Activated CD8-positive, alpha-beta memory T cell treated with anti-CD3 and anti-CD28 coated beads for 24 hours (primary cell): ENCODE data around the gene UPK2.

Experiments
- DNase-seq: peaks from one replicate; pipeline ENCODE4 v3.0.0-alpha.2; 2020

Gene UPK2

DNA sequence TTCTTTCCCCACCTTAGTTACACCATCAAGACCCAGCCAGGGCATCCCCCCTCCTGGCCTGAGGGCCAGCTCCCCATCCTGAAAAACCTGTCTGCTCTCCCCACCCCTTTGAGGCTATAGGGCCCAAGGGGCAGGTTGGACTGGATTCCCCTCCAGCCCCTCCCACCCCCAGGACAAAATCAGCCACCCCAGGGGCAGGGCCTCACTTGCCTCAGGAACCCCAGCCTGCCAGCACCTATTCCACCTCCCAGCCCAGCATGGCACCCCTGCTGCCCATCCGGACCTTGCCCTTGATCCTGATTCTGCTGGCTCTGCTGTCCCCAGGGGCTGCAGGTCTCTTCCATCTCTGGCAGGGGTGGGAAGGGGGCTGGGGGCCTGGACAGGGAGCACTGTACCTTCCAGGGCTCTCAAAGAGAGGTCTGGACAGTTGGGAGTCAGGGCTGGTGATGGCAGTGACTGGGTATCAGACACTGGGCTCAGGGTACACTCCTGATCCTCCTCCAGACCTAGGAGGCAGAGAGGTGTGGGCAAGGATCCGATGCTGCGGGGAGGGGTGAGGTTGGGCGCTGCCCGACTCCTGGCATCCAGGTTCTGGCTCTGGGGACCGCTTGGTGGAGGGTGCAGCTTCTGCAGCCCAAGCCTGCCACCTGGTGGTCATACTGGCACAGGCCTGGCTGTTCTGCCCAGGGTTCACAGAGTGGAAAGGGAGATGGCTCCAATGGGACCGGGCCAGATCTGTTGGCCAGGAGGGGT lies at the start of gene UPK2:
Gene UPK2, plus strand, starts transcription at position 205 of the 753 bp plus-strand sequence. Its CDS starts 53 bp downstream, at position 258.
- peak; percentile 96 for DNase-seq

DNA sequence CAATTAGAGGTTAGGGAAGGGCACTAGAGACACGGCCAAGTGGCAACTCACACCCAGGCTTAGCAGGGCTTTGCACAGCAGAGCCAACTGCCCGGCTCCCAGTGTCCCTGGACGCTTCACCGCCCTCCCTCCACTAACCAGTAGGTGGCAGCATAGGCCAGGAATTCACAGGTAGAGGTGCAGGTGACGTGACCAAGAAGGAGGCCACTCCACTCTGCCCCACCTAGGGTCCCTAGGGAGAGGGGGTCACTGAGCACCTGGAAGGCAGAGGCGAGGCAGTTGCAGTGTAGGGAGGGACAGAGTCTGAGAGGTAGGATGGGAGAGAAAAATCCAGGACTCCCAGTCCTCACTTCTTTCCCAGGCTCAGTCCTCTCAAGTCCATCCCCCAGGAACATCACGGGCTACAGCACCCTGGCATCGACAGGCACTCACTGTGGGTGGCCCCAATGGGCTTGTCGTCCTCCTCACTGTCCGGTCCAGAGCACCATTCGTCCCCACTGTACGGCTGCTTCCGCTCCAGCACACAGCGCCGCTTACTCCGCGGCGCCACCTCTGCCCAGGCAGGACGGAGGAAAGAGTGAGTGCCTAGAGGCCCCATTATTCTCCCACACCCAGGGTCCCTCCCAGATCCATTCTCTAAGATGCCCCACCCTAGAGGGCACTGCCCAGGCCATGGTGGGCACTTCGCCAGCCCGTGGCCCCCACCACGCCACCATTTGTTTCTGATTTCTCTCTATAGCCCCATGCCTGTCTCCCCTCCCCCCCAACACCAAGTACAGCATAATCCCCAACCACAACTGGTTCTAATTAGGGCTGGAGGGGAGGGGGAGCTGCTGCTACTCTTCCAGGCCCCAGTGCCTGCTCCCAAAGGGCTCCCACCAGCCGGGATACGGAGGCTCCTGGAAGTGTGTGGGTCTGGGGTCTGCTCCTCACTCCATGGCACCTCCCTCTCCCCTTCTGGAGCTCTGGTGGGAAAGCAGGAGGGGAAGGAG lies 48.8 kb upstream of the UPK2 start:
- peak; percentile 98 for DNase-seq

DNA sequence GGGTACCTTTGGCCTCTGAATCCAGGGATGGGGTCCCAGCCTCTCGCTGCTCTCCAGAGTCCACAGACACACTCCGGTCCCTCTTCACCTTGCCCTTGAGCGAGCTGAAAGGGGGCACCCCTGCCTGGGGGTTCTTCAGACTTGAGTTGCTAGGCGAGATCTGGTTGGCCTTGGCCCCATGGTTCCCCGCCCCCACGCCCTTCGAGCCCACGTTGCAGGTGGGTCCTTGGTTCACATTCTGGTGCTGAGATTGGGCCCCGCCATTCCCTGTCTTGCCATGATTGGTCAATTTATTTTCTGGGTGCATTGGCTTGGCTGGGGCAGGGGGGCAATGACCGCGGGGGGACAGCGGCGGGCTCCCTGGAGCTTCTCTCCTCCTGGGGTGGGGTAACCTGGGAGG lies 47.8 kb upstream of the UPK2 start:
- DNase-seq = no peak

DNA sequence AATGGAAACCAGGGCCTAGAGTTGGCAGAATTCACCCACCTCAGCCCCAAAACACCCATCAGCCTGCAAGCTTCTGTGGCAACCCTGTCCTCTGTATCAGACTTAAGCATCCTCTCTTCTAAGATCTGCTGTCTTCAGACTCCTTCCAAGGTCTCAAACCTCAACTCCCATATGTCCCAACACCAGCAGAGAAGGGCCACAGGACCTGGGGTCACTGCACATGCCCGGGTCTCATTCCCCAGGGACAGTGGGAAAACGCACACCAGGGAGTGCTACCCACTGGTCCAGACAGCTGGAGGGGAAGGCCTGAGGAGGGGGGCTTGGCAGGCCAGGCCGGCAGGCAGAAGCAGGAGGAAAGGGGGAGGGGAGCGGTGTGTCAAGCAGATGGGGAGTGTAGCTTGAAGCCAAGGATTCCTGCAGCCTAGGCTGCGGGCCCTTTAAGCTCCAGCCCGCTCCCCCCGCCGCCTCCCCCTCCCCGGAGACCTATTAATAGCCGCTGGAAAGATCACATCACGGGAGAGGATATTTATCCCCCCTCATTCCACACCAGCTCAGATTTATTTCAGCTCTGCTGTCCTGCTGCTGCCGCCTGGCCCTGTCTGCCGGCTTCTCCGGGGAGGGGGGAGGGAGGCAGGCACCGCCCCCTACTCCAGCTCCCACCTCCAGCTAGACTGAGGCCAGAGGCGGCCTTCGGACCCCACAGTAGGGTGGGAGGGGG lies 47.0 kb upstream of the UPK2 start:
- no peak for DNase-seq

DNA sequence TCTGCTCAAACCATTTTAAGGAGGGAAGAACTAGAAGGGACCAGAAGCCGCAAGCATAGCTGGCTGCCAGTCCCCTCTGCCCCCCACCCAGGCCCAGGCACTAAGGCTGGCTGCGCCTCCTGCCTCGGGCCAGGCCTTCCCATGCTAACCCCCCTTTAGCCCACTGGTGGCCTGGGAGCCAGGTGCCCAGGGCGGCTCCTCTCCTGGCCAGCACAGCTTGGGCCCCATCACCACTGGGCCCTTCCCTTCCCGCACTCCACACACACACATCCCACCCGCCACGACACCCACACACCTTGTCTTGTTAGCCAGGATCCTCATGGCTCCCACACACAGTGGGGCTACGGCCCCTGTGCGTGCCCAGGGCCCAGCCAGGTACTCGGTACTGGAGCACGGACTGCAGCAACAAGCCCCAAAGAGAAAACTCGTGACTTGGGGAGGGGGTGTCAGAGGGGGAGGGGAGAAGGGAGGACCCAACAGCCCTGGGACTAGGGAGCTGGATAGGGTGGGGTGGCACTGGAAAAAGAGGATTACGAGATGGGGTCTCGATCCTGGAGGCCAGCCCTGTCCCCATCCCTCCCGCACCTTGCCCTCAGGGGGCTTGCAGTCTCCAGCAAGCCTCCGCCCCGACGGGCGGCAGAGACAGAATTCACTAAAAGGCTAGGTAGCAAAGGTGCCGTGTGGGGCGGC lies 46.3 kb upstream of the UPK2 start:
- DNase-seq = no peak

DNA sequence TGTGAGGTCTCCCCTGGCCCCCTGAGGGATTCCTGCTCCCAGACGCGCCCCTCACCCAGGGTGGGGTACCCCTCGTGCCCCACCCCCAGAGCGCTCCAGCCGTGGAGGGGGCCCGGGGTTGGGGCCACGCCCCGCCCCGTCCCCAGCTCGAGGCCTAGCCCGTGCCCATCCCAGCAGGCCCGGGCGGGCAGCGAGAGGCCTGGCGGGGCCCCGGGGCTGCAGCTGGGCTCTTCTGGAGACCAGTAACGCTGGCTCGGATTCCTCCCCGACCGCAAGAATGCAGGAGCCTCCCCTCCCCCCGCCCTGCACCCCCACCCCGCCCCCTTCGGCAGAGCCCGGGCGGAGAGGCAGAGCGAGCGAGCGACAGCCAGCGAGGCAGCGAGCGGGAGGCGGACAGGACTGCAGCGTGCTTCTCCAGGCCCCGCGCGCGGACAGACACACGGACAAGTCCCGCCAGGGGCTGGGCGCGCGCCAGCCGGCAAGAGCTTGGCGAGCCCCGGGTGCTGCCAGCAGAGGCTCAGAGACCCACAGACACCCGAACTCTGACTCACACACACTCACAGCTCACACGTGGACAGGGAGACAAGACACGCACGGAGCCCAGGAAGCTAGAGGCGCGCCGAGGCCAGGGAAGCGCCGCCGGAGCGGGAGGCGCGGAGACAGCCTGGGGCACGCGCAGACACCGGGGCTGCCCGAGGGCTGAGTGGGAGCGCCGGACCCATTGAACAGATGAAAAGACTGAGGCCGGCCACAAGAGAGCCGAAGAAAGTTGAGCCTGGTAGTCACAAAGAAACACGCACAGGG lies 45.6 kb upstream of the UPK2 start:
- DNase-seq = peak; percentile 79

DNA sequence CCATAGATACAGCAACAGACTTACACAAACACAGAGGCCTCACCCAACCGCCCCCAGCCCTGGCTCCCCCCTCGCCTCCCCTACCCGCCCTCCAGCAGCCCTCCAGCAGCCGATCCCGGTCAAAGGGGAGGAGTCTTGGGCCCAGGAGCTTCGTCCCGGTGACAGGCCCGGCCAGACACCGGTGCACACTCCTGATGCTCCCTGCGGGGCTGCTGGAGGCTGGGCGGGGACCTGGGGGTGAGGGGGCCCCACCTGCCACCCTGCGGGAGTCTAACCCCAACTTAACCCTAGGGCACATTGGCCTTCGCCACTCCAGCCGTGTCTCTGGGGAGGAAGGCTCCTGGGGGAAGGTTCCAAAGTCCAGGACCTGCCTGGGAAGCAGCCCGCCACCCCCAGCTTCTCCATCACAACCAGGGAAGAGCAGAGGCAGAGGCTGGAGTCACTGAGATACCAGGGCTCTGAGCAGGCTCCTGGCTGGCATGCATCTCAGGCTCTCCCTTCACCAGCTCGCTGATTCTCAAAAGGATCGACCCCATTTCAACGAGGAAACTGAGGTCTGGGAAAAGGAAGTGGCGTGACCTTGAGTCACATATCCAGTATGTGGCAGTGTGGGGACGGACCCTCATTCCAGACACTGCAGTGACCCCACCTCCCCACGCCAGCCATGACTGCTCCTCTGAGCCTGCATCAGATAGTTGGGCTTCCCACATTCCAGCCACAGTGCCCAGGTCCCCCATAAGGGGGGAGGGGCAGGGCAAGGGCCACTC lies 44.8 kb upstream of the UPK2 start:
- peak; percentile 76 for DNase-seq

DNA sequence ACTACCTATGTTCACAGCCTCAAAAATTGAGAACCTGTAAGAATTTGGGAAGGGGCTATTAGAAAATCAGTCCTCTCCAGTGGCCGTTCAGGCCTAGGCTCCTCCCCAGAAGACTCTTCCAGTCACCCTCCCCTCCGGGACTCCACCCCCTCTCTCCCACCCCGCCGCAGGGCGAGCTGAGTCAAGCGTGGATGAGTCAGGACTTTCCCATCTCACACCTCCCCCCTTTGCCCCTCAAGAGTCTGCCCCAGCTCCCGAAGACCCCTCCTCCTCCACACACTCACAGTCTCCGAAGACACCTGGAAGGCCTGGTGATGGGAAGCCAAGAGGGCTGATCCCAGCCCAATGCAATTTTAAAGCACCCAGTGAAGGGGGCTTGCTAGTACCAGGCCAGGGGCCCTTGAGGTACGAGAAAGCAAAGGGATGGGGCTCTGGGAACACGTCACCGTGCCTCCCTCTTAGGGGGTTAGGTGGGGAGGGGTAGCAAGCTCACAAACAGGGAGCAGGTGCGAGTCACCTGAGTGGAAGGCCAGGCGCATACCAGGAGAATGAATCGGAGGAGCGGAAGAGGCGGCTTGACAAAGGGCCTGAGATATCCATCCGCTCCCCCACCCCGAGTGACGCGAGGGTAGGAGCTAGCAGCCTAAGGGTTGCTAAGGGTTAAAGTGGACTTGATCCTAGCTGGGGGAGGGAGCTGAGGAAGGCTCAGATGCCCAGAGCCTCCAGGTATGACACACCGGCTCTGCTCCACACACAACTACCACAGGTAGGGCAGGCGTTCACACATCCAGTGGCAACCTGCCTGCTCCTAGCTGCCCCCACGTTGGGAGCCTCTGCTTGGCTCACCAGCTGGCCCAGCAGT lies 44.0 kb upstream of the UPK2 start:
- DNase-seq = peak; percentile 88

DNA sequence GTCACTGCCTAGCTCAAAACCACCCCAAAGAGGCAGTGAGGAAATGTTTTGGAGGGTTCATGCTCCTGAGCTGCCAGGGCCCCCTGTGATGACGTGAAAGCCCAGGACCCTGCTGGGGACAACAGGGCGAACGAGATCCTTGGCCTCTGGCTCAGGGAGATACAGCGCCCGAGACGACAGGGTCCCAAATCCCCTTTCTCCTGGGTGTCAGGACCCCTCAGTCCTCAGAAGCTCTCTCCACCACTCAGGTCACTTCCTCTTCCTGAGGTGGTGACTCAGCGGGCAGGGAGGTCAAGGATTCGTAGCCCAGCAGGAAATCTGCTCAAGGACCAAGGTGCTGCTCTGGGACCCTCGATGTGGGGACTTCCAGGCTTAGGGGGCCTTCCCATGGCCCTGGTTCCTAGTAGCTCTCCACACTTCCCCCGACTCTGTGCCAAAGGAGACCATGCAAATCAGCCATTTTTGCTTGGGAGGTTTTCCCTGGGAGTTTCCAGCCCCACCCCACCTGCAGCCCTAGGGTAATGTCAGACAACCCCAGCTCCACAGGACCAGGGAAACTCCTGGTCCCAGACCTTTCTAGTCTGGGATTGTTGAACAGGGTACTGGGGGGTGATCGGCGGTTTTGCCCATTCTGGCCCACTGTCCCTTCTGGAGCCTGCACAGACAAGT lies 43.2 kb upstream of the UPK2 start:
- DNase-seq = peak; percentile 77

DNA sequence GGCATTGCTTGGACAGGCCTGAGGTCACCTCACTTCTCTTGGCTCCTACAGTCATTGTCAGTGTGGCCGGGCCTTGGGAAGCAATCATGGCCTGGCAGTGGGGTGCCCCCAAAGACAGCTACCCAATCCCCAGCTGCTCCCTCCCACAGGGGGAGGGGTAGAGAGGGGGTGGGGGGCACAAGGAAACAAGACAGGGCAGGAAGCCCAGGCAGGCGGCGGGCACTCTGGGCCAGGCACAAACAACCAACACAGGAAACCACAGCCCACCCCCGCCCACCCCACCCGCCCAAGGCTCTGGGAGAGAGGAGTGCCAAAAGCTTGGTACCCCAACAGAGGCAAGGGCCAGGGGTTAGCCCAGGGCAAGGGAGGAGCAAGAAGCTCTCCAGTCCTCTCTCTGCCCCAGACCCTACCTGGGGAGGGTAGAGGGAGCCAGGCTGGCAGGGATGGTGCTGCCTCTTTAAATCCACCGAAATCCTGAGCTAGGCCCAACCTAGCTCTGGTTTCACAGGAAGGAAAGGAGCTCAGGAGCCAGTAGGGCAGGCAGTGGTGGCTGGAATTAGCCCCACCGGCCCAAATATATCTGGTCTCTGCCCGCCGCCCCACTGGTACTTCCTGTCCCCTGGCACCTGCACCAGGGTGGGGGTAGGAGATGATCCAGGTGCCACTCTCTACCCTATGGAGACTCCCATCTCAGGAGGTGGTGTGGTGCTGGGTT lies 42.5 kb upstream of the UPK2 start:
- DNase-seq = peak; percentile 77

DNA sequence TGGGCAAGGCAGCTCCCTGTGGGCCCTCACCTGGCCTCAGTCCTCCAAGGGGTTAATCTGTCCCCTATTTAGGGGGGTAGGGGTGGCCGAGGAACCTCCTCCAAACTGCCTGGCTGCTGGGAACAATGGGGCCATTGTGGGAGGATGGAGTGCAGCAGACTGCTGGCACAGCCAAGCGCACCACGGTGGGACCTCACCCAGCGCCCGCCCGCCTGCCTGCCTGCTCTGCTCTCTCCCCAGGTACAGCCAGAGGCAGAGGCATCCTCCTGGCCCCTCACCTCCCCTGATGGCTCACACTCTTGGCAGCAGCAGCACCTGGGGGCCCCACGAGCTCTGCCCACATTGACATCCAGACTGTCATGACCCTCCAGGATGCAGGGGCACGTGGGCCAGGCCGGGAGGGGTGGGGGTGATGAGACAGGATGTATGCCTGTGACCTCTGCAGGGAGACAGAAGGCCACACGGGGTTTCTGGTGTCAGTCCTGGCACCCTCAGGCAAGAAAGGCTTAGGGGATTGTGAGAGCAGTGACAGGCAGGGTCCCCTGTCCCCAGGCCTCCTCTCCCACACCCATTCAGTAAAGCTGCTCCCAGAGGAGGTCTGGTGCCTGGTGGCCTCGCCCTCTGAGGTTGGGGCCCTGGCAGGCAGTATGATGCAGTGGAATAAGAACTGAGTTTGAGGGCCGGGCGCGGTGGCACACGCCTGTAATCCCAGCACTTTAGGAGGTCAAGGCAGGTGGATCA lies 41.8 kb upstream of the UPK2 start:
- peak; percentile 87 for DNase-seq

DNA sequence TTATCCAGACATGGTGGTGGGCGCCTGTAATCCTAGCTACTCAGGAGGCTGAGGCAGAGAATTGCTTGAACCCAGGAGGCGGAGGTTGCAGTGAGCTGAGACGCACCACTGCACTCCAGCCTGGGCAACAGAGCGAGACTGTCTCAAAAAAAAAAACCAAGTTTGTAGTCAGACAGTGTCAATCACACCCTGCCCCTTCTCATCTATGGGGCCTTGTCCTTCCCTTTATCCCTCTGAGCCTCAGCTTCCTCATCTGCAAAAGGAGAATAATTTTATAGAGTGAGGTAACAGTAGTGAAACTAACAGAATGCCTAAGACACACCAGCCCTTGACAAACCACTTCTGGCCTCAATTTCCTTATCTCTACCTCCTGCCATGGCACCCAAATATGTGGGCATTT lies 41.1 kb upstream of the UPK2 start:
- no peak for DNase-seq

DNA sequence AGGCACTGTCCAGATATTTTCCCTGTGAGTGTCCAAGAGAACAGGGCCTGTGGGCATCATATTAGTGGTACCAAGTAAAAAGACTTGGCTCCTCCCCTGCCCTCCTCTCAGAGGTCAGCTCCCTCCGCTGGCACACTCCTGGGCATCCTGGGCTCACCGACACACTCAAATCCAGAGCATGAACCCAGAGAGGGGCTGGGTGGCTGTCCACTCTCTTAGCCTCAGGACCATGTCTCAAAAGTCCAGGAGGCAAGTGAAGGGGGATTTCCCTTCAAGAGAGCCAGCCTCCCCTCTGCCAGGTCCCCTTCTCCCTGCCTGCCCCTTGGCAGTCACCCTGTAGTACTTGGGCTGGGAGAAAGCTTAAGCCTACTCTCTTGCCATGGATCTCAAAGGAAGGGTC lies 40.7 kb upstream of the UPK2 start:
- DNase-seq = no peak

DNA sequence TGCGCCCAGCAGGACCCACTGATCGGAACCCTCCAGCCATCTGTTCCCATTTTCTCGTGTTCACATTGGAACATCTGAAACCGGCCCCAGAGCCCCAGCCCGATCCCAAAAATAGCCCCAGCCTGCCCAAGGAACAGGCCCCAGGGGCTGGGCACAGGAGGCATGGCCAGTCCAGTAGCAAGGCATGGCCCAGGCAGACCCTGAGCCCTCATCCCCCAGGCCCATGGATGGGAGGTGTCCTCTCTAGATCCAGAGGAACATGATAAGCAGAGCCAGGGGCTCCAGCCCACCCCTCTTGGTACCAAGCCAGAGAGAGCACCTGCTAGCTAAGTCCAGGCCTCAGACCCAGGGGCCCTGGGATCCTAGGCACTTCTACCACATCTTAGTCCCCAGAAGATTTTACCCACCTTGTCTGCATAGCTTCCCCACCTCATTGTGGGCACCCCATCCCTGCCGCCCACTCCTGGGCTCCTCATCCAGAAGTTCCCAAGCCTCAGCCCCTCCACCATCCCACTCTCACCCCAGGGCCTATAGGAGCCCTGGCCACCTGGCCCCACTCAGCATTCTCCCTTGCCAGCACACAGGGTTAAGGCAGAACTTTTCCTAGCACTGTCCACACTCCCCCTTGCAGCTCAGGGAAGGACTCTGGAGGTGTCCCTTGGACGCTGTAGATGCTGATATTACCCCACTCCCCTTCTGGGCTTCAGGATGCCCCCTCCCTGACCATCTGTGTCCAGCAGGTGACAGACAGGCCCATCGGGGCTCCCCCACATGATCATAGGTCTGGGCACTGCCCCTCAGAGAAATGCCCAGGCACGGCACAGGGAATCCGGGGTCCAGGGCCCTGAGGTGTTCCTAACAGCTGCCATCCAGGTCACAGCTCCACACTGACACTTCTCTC lies 39.9 kb upstream of the UPK2 start:
- peak; percentile 57 for DNase-seq

DNA sequence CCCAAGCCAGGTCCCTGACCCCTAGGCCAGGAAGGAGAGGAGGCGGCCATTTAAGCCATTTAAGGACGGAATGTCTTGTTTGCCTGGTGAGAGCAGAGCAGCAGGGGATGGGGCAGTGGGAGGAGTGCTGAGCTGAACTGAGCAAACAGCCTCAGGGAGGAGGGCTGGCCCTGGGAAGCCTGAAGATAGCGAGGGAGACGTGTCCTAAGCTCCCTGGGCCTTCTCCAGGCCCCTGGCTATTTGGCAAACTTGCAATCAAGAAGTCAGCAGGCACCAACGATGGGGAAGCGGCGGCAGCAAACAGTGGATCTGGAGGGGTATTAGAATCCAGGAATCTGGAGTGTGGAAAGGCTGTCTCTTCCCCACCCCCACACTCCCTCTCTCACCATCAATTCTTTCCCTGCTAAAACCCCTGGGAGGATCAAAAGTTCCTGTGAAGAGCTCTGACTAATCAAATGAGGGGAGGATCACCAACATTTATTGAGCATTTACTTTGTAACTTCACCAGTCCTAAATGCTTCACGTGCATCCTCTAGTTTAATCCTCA lies 39.2 kb upstream of the UPK2 start:
- DNase-seq = peak; percentile 59

DNA sequence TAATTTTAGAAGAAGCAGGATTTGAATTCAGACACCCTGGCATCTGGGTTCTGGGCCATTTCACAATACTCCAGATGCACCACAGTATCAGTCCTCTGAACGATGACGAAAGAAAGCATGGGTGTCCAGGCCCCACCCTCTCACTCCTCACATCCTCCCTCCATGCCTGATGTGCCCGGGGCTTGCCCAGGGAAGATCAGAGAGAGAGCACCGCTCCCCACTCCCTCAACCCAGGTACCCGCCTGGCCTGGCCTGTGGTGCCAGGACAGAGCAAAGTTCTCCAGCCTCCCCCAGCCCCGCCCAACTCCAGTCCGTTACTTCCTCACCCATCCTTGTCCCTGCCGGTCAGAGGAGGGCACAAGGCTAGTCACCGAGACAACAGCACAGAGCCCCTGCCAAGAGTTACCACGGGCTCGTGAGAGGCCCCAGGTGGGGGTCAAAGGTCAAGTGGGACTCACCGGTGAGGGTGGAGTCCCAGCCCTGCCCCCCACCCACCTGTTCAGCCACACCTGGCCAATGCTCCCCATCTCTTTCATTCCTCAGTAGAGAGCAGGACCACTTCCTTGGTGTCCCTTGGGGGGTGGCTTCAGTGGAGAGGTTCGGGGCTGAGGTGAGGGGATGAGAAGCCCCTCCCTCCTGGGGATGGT lies 38.5 kb upstream of the UPK2 start:
- DNase-seq = peak; percentile 78
